ENCODE results near the gene MDM2.
A peak's percentile ranks its signal among the peaks of the same experiment; 100 is the strongest.

The MDM2 gene

DNA sequence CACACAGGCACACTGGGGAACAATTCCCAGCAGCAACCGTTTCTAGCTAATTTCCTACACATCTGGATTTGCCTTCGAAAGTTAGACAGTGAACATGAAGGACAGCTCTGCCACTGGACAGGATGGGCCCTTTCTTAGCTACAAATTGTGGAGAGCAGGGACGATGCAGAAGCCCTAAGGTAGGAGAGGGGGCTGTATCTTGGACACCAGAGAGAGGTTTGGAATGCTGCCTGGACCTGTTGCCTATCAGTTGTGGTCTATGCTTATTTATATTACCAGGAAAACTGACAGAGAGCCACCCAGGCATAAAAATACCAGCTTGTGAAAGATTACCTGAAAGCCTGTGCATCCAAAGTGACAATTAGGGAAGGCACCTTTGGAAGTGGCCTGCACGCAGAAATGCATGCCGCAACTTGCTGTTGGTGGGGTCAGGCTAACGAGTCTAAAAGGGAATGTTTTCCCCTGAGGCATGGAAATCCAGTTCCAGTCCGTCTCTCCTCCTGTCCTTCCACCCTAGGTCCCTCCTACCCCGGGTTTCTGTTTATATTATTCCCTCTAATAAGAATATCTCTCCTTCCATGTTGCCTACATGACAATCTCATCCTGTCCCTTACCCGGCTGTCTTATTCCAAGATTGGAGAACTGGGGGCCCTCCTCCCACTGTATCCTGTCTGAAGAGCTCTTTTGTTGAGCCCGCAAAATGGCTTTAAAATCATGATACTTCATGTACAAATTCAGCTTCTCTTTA, 60.2 kb downstream of the MDM2 start:
- TF ChIP-seq, protein P1, sequence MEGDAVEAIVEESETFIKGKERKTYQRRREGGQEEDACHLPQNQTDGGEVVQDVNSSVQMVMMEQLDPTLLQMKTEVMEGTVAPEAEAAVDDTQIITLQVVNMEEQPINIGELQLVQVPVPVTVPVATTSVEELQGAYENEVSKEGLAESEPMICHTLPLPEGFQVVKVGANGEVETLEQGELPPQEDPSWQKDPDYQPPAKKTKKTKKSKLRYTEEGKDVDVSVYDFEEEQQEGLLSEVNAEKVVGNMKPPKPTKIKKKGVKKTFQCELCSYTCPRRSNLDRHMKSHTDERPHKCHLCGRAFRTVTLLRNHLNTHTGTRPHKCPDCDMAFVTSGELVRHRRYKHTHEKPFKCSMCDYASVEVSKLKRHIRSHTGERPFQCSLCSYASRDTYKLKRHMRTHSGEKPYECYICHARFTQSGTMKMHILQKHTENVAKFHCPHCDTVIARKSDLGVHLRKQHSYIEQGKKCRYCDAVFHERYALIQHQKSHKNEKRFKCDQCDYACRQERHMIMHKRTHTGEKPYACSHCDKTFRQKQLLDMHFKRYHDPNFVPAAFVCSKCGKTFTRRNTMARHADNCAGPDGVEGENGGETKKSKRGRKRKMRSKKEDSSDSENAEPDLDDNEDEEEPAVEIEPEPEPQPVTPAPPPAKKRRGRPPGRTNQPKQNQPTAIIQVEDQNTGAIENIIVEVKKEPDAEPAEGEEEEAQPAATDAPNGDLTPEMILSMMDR (IDR thresholded peaks at IDR 0.05; ENCODE audit: extremely low read depth, missing control alignments): no peak
- no peak for DNase-seq (ENCODE audit: low spot score)

DNA sequence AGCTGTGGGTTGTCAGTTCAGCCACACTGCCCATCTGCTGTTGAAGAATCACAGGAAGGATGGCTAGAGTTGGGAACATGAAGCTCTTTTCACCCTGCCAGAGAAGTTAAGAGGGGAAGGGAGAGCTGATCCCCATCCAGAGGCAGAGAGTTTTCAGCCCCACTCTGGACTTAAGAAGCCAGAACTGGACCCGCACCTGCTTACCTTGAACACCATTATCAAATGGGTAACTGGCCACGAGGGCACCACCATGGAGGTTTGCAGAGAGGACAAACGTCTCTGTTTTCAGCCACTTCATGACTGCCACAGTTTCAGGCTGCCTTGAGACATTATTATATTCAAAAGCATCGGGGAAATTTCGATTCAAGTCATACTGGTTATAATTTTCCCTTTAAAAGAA, 62.0 kb downstream of the MDM2 start:
- TF ChIP-seq, protein P1 (IDR thresholded peaks at IDR 0.05; ENCODE audit: extremely low read depth, missing control alignments): no peak
- DNase-seq (ENCODE audit: low spot score): no peak

DNA sequence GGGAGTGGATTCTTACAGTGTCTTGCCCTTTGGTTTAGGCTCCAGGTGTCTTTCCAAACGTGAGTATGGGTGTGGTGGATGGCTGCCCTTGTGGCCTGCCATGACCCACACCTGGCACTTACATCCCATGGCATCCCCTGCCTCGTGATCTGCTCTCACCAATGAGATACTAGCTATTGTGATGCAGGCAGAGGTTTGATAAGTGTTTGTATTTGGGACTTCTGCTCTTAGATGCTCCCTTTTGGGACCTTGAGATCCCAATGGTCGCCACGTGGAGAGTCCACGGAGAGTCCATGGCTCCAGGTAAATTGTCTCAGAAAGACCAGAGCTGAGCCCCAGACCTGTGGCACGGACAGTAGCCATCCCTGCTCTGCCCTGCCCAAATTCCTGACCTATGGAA, 62.5 kb downstream of the MDM2 start:
- TF ChIP-seq, protein P1 (IDR thresholded peaks at IDR 0.05; ENCODE audit: extremely low read depth, missing control alignments): no peak
- no peak for DNase-seq (ENCODE audit: low spot score)

DNA sequence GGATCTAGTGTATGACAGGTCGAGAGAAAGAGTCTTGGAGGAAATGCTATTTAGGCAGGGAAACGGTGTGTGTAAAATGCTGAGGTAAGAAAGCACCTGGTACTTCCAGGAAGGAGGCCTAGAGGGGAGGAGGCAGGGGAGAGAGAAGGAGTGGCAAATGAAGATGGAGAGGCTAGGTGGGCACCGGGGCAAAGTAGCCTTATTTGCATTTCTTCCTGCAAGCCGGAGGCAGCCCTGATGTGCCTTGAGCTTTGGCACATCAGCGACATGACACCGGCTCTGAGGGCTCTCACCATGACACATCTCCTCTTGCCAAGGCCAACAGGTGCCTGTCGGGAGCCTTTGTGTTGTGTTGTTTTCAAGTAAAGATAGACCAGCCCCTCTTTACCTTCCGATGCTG, 63.4 kb downstream of the MDM2 start:
- TF ChIP-seq, protein P1 (IDR thresholded peaks at IDR 0.05; ENCODE audit: extremely low read depth, missing control alignments): no peak
- no peak for DNase-seq (ENCODE audit: low spot score)

DNA sequence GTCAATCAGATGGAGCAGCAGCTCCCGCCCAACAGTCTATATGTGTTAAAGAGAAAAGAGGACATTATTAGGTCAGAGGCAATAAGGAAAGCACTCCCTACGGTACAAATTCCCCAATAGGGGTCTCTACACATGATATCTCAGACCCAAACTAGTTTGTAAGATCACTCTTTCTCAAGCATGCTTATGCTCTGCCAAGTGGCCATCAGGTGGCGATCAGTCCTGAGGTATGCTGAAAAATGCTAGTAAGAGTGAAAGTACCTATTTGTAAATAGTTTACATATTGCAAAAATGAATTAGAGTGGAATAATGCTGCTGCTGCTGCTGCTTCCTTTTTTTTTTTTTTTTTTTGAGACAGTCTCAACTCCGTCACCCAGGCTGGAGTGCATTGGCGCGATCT, 63.9 kb downstream of the MDM2 start:
- DNase-seq (ENCODE audit: low spot score): peak; percentile 9
- TF ChIP-seq, protein P1 (IDR thresholded peaks at IDR 0.05; ENCODE audit: extremely low read depth, missing control alignments): peak; percentile 9

DNA sequence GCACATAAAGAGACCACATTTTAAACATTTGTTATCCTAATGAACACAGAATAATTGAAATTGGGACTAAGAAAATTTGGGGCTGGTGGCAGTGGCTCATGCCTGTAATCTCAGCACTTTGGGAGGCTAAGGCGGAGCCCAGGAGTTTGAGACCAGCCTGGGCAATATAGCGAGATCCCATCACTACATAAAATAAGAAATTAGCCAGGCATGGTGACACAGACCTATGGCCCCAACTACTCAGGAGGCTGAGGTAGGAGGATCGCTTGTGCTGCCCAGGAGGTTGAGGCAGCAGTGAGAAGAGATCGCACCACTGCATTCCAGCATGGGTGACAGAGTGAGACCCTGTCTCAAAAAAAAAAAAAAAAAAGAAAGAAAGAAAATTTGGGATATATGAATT, 65.3 kb downstream of the MDM2 start:
- TF ChIP-seq, protein P1 (IDR thresholded peaks at IDR 0.05; ENCODE audit: extremely low read depth, missing control alignments): no peak

DNA sequence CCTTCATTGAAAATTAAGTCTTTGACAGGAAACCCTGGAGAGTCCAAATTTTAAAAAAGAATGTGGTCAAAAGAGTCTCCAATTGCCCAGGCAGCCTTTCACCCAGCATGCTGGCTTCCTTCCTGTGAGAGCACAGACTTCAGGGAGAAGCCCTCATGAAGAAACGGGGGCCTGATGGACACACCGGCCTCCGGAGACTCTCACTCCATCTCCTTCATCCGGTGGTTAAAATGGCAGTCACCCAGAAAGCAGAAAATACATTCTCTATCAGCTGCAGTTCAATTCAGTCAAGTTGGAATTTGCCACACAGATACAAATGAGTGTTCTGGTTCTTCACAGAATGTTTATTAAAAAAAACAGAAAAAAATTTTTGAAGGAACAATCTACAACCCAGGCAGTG, 68.5 kb downstream of the MDM2 start:
- TF ChIP-seq, protein P1 (IDR thresholded peaks at IDR 0.05; ENCODE audit: extremely low read depth, missing control alignments): no peak
- no peak for DNase-seq (ENCODE audit: low spot score)

More for the DNA sequence above, 65.3 kb downstream of the MDM2 start:
- DNase-seq (ENCODE audit: low spot score): no peak

Measured in GM20000 (cell line).